SKM-1 treated with dmso at 0.1 percent for 144 hours (cell line): ENCODE data around the gene KCNIP1.
"Not testable (repeated sequence)": the region's sequence is repeated elsewhere in the genome, so short reads cannot be mapped to it uniquely, and the experiment has no call there.

ENCODE experiments used
- DNase-seq: peaks from one replicate; lab custom pipeline; 2025; ENCODE audit not compliant: unreplicated experiment; lab: John Stamatoyannopoulos, UW

KCNIP1 gene

GRCh38 chr5:170534941-170535340, 31.1 kb downstream of the KCNIP1 start:
- DNase-seq = no peak

- DNase-seq = no peak
Measured at GRCh38 chr5:170536525-170536924, 32.7 kb downstream of the KCNIP1 start.

GRCh38 chr5:170537451-170538095, 33.8 kb downstream of the KCNIP1 start:
- no peak for DNase-seq

GRCh38 chr5:170538096-170538465, 34.3 kb downstream of the KCNIP1 start:
- DNase-seq = no peak

- peak; percentile 48 for DNase-seq
Measured at GRCh38 chr5:170538696-170539586, 35.1 kb downstream of the KCNIP1 start.

- DNase-seq = no peak
Measured at GRCh38 chr5:170540271-170540670, 36.5 kb downstream of the KCNIP1 start.

- no peak for DNase-seq
Measured at GRCh38 chr5:170541146-170541769, 37.4 kb downstream of the KCNIP1 start.

- DNase-seq = no peak
Measured at GRCh38 chr5:170542691-170543293, 39.0 kb downstream of the KCNIP1 start.

- no peak for DNase-seq
Measured at GRCh38 chr5:170545313-170545712, 41.5 kb downstream of the KCNIP1 start.

- no peak for DNase-seq
Measured at GRCh38 chr5:170545811-170546210, 42.0 kb downstream of the KCNIP1 start.

GRCh38 chr5:170546282-170546681, 42.5 kb downstream of the KCNIP1 start:
- no peak for DNase-seq

GRCh38 chr5:170550382-170550781, 46.6 kb downstream of the KCNIP1 start:
- DNase-seq = not testable (repeated sequence)

GRCh38 chr5:170551076-170551475, 47.3 kb downstream of the KCNIP1 start:
- DNase-seq = no peak

- no peak for DNase-seq
Measured at GRCh38 chr5:170551622-170552021, 47.8 kb downstream of the KCNIP1 start.

GRCh38 chr5:170552621-170553115, 48.8 kb downstream of the KCNIP1 start:
- DNase-seq = peak; percentile 11

- no peak for DNase-seq
Measured at GRCh38 chr5:170553218-170553617, 49.4 kb downstream of the KCNIP1 start.

- no peak for DNase-seq
Measured at GRCh38 chr5:170554521-170555267, 50.9 kb downstream of the KCNIP1 start.

- DNase-seq = no peak
Measured at GRCh38 chr5:170557314-170557713, 53.5 kb downstream of the KCNIP1 start.

- DNase-seq = no peak
Measured at GRCh38 chr5:170559296-170559695, 55.5 kb downstream of the KCNIP1 start.

GRCh38 chr5:170560938-170561337, 57.1 kb downstream of the KCNIP1 start:
- no peak for DNase-seq
